Measurements from ENCODE around the gene VPS11.

- TF ChIP-seq POLR2AphosphoS5 (IDR thresholded peaks at IDR 0.05): no peak
- TF ChIP-seq CTCF (IDR thresholded peaks at IDR 0.05; ENCODE audit: poor library complexity, severe bottlenecking): no peak
- no peak for TF ChIP-seq EP300 (conservative IDR thresholded peaks at IDR 0.05; ENCODE audit: poor library complexity, severe bottlenecking)
- TF ChIP-seq EZH2 (IDR thresholded peaks at IDR 0.05; ENCODE audit: borderline replicate concordance, insufficient read depth, low read length, poor library complexity, severe bottlenecking): no peak
- TF ChIP-seq, protein P1, sequence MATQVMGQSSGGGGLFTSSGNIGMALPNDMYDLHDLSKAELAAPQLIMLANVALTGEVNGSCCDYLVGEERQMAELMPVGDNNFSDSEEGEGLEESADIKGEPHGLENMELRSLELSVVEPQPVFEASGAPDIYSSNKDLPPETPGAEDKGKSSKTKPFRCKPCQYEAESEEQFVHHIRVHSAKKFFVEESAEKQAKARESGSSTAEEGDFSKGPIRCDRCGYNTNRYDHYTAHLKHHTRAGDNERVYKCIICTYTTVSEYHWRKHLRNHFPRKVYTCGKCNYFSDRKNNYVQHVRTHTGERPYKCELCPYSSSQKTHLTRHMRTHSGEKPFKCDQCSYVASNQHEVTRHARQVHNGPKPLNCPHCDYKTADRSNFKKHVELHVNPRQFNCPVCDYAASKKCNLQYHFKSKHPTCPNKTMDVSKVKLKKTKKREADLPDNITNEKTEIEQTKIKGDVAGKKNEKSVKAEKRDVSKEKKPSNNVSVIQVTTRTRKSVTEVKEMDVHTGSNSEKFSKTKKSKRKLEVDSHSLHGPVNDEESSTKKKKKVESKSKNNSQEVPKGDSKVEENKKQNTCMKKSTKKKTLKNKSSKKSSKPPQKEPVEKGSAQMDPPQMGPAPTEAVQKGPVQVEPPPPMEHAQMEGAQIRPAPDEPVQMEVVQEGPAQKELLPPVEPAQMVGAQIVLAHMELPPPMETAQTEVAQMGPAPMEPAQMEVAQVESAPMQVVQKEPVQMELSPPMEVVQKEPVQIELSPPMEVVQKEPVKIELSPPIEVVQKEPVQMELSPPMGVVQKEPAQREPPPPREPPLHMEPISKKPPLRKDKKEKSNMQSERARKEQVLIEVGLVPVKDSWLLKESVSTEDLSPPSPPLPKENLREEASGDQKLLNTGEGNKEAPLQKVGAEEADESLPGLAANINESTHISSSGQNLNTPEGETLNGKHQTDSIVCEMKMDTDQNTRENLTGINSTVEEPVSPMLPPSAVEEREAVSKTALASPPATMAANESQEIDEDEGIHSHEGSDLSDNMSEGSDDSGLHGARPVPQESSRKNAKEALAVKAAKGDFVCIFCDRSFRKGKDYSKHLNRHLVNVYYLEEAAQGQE (IDR thresholded peaks at IDR 0.05; ENCODE audit: borderline replicate concordance): no peak
- no peak for TF ChIP-seq TAF1 (IDR thresholded peaks at IDR 0.05; ENCODE audit: low read depth)
- no peak for TF ChIP-seq RAD21 (conservative IDR thresholded peaks at IDR 0.05)
- TF ChIP-seq MXI1 (conservative IDR thresholded peaks at IDR 0.05; ENCODE audit: poor library complexity, severe bottlenecking): no peak
- no peak for TF ChIP-seq SMC3 (conservative IDR thresholded peaks at IDR 0.05; ENCODE audit: poor library complexity)
Observed at GRCh38 chr11:119024430-119025098, 43.1 kb upstream of the VPS11 start.

Measured in neural cell (in vitro differentiated cells).